HG02610 (cell line): ENCODE data around the gene SP140L.
A peak's percentile ranks its signal among the peaks of the same experiment; 100 is the strongest.
"Not testable (repeated sequence)": the region's sequence is repeated elsewhere in the genome, so short reads cannot be mapped to it uniquely, and the experiment has no call there.

Experiments
- ATAC-seq: cut with Tn5 transposase; IDR thresholded peaks from one replicate; pipeline ENCODE4 v1.9.1; 2021; ENCODE audit warnings: mild to moderate bottlenecking, moderate library complexity; ENCODE audit not compliant: unreplicated experiment

The SP140L gene

DNA sequence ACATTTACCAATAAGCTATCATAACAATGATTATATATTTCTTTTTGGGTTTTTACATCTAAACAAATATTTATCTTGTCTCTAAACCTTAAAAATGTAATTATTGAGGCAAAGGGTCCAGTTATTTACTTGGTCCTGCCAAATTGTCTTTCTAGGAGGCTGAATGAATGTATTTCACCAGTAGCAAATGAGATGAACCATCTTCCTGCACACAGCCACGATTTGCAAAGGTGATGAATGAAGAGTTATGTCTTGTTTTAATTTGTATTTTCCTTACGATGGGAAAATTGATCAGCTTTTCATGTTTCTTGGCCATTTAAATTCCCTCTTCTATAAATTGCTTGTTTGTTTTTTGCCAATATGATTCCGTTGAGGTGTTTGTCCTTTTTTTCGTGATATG lies 90.4 kb downstream of the SP140L start:
- no peak for ATAC-seq

DNA sequence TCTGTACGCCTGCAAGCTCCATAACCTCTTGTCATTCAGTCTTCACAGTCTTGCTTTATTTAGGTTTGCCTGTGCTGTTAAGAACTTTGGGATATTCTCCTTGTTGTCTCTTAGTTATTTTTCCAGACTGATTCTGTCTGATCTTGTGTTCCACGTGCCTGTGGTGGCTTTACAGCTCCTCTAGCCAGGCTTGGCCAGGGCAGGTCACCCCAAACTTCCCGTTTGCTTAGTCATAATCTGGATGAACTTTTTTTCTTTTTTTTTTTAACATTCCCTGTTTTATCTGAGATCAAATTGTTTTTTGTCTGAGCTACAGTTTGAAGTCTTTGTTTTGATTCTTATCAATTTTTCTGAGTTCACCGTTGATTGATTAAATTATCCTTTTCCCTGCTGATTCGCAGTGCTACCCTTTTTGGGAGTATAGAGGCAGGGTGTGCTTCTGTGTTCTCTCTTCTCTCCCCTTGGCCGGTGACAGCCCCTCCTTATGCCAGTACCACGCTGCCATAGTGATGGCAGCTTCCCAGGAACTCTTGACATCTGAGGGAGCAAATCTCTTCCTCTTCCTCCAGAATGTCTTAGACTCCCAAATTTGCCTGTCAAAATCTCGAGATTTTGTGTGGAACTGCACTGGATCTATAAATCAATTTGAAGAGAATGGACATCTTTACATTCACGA lies 91.5 kb downstream of the SP140L start:
- ATAC-seq = no peak

DNA sequence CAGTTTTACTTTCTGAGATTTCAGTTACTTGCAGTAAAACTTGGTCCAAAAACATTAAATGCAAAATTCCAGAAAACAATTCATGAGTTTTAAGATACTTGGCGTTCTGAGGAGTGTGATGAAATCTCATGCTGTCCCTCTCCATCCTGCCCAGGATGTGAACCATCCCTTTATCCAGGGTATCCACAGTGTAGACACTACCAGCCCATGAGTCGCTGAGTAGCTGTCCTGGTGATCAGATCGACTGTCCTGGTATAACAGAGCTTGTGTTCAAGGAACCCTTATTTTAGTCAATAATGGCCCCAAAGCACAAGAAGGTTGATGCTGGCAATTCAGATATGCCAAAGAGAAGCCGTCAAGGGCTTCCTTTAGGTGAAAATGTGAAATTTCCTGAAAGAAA lies 92.2 kb downstream of the SP140L start:
- no peak for ATAC-seq

DNA sequence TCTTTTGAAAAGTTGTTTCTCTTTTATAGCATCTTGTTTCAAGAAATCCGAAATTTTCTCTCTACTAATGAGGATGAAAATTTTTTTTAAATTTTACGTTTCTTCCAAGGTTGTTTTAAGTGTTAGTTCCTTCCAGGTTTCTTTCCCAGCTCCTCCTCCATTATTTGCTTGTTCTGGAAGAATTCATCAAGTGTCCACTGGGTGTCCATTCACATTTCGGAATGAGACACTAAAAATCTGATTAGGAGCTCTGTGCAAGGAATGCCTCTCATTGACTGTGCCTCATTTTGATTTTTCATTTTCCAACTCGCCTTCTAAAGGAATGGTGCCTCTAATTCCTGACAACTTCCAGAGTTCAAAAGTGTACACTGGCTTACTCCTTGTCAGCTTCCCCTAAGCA lies 95.2 kb downstream of the SP140L start:
- no peak for ATAC-seq

DNA sequence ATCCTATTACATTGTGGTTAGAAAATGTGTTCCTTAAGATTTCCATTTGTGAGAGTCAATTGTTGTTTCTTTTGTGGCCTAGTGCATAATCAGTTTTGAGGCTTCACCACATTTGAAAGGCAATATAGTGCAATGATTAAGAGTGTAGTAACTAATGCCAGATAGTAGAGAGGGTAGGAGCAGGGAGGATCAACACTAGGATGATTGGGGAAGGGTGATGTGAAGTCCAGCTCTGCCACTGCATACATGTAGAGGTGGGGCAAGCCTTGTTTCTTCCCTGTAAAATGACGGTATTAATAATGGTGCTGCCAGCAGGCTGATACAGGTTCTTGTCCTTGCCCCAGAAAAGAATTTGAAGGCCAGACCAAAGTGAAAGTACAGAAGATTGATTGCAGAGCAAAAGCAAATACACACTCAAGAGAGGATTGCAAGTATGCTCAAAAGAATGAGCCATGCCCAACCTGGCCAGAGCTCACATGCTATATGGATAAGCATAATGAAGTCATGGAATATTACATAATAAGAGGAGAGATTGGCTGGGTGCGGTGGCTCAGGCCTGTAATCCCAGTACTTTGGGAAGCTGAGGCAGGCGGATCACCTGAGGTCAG lies 97.0 kb downstream of the SP140L start:
- ATAC-seq = no peak

DNA sequence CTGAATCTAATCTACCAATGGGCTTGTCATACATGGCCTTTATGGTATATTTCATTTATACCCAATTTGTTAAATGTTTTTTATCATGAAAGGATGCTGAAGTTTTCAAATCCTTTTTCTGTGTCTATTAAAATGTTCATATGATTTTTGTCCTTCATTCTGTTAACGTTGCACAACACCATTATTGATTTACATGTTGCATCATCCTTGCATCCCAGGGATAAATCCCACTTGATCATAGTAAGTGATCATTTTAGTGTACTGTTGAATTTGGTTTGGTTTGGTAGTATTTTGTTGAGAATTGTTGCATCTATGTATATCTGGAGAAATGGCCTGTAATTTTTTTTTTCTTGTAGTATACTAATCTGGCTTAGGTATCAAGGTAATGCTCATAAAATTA lies 98.4 kb downstream of the SP140L start:
- ATAC-seq = no peak

DNA sequence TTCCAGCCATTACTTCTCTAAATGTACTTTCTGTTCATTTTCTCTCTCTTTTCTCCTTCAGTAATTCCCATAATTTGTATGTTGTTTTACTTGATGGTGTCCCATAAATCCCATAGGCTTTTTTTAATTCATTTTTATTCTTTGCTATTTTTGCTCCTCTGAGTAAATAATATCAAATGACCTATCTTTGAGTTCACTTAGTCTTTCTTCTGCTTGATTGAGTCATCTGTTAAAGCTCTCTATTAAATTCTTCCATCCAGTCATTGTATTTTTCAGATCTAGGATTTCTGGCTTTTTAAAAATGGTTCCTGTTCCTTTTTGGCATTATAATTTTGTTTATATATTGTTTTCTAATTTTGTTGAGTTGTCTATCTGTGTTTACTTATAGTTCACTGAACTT lies 102.5 kb downstream of the SP140L start:
- no peak for ATAC-seq

DNA sequence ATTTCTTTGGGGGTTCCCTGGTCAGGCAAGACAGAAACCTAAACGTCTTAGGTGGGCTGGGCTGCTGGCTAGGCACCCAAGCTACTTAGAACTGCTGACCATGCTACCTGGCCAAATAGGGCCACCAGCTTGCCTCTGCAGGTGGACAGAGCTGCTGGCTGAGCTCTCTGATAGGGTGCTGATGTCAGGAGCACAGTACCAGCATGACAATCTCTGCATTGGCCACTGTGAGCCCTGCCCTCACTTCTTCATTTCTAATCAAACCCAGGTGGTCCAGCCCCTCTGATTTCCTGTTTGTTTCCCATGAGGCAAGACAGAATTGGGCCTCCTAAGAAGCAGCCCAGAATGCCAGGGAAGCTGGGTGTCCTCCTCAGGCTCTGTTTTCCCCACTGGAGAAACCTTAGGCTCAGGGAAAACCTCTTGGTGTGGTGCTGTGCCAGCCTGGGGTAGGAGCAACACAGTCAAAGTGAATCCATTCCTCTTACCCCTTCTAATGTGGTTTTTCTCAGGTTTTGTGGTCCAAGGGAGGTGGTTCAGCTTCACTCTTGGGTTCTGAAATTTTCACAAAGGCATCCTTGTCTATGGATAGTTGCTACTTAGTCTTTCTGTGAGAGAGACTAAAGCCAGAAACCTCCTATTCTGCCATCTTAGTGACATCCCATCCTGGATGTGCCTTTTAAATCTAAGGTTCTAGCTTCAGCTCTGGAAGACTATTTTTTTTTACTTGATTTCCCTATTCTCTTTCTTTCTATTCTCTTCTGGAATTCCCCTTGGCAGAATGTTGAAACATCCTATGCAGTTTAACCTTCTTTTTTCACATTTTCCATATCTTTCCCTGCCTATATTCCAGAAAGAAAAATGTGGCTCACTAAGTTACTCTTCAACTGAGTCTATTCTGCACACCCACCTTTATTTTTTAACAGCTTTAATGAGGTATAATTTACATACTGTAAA lies 104.2 kb downstream of the SP140L start:
- ATAC-seq = peak; percentile 69

DNA sequence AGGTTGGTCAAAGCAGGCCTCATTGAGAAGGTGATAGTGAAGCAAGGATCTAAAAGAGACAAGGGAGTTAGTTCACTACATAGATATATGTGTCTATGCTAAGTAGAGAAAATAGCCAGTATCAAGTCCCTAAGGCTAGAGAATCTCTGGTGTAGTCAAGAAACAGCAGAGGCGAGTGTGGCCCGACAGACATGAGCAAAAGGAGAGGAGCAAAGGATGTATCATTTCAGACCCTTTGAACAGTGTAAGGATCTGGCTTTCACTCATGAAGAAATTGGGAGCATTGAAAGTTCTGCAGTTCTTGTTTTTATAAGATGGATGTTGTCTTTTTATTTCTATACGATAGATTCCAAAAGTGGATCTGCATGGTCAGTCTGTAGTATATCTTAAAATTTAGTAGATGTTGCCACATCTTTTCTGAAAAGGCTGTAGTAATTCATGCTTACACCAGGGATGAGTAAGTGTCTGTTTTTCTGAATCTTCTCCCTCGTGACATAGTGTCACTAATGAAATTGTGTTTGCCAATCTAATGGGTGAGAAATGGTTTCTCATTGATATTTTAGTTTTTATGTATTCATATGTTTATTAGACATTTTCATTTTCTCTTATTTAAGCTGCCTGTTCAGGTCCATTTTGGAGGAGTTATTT lies 107.8 kb downstream of the SP140L start:
- ATAC-seq = no peak

DNA sequence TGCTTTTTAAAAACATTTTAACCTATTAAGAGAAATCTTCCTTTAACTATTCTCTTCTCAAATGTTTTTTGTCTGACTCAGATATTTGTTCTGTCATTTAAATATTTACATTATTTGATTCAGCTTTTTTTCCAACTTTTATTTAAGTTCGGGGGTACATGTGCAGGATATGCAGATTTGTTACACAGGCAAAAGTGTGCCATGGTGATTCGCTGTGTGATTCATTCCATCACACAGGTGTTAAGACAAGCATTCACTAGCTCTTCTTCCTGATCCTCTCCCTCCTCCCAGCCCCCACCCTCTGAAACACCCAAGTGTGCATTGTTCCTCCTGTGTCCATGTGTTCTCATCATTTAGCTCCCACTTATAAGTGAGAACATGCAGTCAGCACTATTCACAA lies 108.4 kb downstream of the SP140L start:
- ATAC-seq = no peak

DNA sequence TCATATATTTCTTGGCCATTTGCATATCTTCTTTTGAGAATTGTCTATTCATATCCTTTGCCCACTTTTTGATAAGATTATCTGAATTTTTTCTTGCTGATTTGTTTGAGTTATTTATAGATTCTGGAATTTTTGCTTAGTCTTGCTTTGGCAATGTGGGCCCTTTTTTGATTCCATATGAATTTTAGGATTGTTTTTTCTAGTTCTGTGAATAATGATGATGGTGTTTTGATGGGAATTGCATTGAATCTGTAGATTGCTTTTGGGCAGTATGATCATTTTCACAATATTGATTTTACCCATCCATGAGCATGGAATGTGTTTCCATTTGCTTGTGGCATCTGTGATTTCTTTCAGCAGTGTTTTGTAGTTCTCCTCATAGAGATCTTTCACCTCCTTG lies 112.1 kb downstream of the SP140L start:
- ATAC-seq = not testable (repeated sequence)

DNA sequence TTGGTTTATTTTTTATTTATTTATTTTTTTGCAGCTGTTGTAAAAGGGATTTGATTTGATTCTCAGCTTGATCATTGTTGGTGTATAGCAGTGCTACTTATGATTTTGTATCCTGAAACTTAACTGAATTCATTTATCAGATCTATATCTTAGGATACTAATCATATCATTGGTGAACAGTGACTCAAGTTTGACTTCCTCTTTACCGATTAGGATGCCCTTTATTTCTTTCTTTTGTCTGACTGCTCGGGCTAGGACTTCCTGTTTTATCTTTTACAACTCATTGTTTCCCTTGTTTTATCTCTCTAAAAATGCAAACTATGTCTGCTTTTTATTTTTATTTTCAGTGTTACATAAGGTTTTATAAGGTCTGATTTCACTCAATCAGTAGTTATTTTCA lies 112.6 kb downstream of the SP140L start:
- peak; percentile 34 for ATAC-seq

DNA sequence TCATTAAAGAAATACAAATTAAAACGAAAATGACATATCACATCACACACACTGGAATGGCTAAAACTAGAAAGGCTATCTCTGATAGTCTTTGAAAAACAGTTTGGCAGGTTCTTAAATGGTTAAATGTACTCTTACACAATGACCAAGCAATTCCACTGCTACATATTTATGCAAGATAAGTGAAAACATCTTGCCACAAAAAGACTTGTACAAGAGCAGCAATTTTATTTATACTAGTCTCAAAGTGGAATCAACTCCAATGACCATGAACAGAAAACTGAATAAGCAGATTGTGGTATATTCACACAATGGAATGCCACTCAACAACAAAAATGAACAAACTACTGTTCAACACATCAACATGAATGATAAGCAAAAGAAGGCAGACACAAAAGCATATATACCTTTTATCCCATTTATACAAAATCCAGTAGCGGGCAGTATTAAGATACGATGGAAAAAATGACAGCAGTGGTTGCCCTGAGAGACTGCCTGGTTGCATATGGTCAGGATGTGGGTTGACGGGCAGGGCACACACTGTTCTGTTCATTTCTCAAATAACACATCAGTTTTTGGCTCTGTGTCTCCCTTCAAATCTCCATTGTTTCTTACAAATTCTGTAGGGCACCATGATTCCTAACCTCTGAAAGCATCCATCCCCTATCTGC lies 114.4 kb downstream of the SP140L start:
- ATAC-seq = peak; percentile 64

DNA sequence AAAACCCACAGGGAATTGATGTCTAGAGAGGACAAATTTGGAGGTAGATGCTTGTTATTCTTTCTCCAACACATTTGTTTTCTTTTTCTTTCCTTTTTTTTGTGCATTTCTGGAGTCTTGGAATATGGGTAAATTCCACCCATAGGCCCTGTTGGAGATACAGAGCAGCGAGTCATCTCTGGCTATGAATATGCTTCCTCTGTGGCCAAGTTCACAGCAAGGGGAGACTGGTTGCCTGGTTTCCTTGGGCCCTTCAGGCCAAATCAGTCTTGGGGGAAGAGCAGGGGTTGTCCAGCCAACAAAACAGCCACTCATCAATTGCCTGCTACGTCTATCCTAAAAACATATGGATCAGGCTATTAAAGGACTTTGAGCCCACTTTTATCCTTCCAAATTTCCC lies 116.5 kb downstream of the SP140L start:
- peak; percentile 37 for ATAC-seq

DNA sequence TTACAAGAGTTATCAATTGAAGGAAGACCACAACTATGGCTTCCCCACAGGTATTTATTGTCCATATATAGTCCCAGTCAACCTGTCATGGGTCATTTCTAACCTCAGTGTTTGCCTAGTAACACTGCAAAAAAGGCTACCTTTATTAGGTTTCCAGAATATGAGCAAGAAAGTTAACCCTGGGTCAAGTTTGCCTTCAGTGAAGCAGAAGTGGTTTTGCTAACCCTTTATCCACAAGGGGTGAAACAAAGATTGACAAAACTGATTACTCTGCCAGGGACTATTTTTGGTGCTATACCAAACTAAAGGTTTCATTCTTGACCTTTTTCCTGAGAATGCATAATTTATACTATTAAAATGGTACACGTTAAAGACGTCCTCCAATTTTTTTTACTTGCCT lies 117.8 kb downstream of the SP140L start:
- no peak for ATAC-seq

DNA sequence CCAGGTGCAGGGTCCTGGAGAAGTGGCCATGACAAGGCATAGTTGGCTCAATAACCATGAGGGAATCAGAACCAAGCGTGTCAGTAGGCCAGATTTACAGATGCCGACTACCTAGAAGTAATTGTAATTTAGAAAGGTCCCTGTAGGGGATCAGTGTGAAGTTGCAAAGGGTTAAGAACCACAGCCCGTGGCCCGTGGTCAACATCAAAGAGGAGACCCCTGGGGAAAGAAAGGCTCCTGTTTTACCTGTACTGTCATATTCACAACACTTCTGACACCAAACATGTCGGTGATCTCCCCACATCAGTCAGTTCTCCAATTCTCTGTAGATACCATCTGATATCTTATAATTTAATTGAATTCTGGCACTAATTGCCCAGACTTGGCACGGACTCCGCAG lies 120.0 kb downstream of the SP140L start:
- ATAC-seq = no peak

DNA sequence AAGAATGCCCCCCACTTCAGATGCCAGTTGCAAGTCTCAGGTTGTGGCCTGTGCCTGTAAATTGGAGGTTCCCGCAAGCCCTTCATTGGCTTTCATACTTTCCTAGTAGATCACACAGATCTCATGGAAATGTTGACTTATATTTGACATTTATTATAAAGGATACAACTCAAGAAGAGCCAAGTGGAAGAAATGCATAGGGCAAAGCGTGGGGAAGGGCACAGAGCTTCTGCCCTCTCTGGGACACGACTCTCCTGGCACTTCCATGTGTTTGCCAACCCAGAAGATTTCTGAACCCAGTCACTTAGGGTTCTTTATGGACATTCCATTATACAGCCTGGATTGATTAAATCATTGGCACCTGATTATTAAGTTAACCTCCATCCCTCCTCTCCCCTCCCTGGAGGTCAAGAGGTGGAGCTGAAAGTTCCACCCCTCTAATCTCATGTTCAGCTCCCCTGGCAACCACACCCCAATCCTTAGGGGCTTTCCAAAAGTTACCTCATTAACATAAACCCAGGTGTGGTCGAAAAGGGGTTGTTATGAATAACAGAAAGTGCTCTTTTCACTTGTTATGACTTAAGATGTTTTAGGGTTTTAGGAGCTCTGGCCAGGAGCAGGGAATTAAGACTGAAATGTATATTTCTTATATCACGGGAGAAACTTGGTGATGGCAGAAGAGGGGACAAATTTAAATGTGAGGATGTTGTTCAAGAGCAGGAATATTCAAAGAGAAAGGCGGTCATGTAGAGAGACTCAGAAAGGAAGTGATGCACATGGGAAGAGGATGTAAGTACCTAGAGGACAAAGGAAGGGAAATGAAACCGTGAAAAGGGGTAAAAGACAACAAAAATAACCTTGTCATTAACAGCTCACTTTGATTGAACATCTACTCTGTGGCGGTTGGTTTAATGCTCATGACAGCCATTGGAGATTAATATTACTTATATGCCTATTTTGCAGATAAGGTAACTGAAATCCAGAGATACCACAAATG lies 120.8 kb downstream of the SP140L start:
- ATAC-seq = peak; percentile 78

DNA sequence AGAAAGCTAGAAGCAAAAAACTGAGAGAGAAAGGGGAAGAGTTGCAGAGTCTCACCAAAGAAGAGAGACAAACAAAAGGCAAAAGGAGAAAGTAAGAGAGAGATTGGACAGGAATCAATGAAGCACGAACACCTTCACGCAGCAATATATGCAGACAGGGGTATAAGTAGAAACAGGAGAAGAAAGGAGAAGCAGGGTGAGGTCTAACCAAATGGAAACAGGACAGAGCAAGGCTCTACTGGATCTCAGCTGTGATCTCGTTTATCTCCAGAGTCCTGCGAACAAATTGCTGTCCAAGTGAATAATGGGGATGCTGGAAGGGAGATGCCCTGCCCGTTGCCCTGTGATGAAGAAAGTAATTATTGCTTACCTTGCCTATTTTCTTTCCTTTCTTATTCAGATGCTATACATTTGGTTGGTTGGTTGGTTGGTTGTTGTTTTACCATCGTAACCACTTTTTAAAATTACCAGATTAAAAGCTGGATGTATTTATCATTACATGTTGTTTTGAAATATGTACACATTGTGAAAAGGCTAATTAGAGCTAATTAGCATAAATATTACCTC lies 123.0 kb downstream of the SP140L start:
- ATAC-seq = no peak

DNA sequence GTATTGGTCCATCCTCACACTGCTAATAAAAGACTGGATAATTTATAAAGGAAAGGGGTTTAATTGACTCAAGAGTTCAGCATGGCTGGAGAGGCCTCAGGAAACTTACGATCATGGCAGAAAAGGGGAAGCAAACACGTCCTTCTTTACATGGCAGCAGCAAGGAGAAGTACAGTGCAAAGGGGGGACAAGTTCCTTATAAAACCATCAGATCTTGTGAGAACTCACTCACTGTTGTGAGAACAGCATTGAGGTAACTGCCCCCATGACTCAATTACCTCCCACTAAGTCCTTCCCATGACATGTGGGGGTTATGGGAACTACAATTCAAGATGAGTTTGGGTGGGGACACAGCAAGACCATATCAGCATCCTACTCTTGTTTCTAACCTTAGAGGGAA lies 126.0 kb downstream of the SP140L start:
- no peak for ATAC-seq
